Hematopoietic multipotent progenitor cell (in vitro differentiated cells): Measurements from ENCODE around the gene CRYBA4. TPM values are rescaled to one million over a fixed set of nuclear protein-coding genes. Genes with fewer than 3 reads are reported as not detected.

Experiments used
- small RNA-seq: library from RNA; depleted of rRNA; stranded (forward); fragments of <200 nt; gene quantifications from one replicate; pipeline ENCODE3, GENCODE V24; 2012
- total RNA-seq: library from RNA; depleted of rRNA; stranded (reverse); fragments of >200 nt; gene quantifications from one replicate; pipeline ENCODE4 v1.2.3, GENCODE V29; 2012

Gene CRYBA4
- total RNA-seq, 1 donor, result not detected

Small RNA genes within 50 kb of the gene (small RNA-seq; reads per million reads assigned to genes)
- not detected for gene RF01874

Other genes with a start within 250 kb of the CRYBA4 start
- gene ASPHD2, start 192.7 kb upstream of the CRYBA4 start, total RNA-seq, result 1.9 TPM
- 64.9 TPM for gene HPS4, start 138.2 kb upstream of the CRYBA4 start, total RNA-seq
- 8.3 TPM for gene SRRD, start 138.1 kb upstream of the CRYBA4 start, total RNA-seq
- gene TFIP11, start 109.5 kb upstream of the CRYBA4 start, total RNA-seq, result 33.7 TPM
- 120 TPM for gene TPST2, start 31.8 kb upstream of the CRYBA4 start, total RNA-seq
- gene CRYBB1, start 3.9 kb upstream of the CRYBA4 start, total RNA-seq, result 0.27 TPM
- gene MIAT, start 35.6 kb downstream of the CRYBA4 start, total RNA-seq, result 14.3 TPM